ENCODE data around the gene COL5A1. TPM values are rescaled to one million over a fixed set of nuclear protein-coding genes. Genes with fewer than 3 reads are reported as not detected.

COL5A1 gene
- total RNA-seq, 4 donors from 2014 or later = 14.0 to 23.9 (median 19.2) TPM

DNA sequence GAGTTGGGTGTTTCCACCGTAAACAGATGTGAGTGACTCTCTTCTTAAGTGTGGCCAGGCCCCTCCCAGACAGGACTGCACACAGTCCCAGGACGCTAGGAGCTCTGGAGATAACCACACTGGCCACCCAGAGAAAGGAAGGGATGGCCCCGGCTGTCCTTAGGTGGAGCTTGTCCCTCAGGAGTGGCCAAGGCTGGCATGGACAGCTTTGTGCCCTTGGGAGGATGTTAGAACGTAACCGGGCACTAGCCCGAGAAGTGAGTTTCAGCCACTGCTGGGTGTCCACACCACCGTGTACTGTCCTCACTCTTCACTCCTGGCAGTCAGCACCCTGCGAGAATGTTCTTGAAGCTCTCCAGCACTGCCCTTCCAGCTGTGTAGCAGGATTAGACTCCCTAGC, 203.2 kb downstream of the COL5A1 start:
- TF ChIP-seq, protein P1, sequence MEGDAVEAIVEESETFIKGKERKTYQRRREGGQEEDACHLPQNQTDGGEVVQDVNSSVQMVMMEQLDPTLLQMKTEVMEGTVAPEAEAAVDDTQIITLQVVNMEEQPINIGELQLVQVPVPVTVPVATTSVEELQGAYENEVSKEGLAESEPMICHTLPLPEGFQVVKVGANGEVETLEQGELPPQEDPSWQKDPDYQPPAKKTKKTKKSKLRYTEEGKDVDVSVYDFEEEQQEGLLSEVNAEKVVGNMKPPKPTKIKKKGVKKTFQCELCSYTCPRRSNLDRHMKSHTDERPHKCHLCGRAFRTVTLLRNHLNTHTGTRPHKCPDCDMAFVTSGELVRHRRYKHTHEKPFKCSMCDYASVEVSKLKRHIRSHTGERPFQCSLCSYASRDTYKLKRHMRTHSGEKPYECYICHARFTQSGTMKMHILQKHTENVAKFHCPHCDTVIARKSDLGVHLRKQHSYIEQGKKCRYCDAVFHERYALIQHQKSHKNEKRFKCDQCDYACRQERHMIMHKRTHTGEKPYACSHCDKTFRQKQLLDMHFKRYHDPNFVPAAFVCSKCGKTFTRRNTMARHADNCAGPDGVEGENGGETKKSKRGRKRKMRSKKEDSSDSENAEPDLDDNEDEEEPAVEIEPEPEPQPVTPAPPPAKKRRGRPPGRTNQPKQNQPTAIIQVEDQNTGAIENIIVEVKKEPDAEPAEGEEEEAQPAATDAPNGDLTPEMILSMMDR (IDR thresholded peaks at IDR 0.05; ENCODE audit: low read depth) = no peak

DNA sequence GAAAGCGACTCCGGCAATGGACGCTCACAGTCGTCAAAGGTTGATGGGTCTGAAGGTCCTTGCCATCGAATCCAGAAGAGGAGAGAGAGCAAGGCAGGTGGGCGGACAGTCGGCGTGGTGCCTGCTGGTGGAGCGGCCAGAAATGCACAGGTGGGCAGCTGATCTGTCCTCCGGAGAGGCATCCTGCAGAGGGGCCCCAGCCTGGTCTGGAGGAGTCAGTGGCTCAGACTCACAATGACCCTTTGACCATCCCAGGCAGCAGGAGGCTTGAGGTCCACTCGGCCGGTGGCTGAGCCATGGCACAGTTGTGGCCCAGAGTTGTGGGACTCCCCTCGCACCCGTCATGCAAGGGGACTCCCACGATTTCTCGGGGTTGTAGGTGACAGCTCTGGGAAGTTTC, 204.6 kb downstream of the COL5A1 start:
- TF ChIP-seq, protein P1 (IDR thresholded peaks at IDR 0.05; ENCODE audit: low read depth) = no peak

DNA sequence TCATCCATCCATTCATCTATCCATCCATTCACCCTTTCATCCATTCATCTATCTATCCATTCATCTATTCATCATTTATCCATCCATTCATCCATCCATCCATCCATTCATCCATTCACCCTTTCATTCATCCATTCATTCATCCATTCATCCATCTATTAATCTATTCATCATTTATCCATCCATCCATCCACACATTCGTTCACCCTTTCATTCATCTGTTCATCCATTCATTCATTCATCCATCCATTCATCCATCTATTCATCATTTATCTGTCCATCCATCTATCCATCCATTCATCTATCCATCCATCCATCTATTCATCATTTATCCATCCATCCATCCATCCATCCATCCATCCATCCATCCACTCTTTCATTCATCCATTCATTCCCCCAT, 205.1 kb downstream of the COL5A1 start:
- TF ChIP-seq, protein P1 (IDR thresholded peaks at IDR 0.05; ENCODE audit: low read depth) = no peak

DNA sequence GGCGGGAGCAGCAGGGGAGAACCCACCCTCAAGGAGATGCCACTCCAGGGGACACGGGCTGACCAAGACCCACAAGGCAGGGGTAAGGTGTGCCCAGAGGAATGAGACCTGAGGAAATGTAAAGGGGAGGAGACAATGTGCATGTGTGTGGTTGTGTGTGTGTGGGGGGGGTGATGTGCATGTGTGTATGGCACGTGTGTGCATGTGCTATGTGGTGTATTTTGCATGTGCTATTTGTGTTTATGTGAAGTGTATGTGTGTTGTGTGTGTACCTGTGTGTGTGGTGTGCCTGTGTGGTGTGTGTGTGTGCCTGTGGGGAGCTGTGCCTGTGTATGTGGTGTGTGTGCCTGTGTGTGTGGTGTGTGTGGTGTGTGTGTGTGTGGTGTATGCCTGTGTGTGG, 205.5 kb downstream of the COL5A1 start:
- TF ChIP-seq, protein P1 (IDR thresholded peaks at IDR 0.05; ENCODE audit: low read depth) = no peak

DNA sequence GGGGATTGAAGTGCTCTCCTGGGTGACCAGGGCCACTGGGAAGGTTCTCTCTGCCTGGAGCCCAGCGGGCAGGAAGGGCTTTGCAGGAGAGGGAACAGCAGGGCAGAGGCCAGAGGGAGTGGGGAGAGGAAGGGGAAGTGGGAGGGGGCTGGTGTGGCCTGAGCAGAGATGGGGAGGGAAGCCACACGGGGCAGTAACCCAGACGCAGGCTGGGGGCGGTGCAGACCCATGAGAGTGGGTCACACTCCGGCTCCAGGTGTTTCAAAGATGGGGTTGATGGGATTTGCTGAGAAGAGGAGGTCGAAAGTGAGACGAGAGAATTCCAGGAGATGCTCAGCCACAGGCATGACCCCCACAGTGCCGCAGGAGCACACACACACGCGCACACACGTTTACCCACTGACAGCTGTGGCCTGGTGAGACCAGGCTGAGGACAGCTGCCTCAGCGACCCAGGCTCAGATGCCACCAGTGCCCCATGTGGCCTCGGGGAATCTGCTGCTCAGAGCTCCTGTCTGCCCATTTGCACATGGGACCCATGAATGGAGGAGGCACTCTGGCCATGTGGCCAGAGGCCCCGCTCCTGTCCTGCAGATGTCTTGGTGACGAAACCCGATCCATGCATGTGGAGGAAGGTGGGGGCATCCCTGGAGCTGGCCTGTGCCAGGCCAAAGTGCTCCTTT, 206.3 kb downstream of the COL5A1 start:
- TF ChIP-seq, protein P1 (IDR thresholded peaks at IDR 0.05; ENCODE audit: low read depth) = no peak

DNA sequence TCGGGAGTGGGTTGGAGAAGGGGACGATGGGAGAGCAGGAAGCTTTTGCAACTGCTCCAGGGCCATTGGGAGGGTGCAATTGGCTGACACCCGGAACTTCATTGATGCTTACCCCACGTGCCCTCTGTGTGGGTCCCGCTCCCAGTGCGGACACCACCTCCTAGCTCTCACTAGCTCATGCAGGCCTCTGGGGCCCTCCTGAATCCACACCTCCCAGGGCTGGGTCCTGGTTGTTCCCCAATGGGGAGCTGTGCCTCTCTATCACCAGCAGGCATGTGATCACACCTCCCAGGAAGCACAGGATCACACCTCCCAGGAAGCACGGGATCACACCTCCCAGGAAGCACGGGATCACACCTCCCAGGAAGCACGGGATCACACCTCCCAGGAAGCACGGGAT, 206.9 kb downstream of the COL5A1 start:
- TF ChIP-seq, protein P1 (IDR thresholded peaks at IDR 0.05; ENCODE audit: low read depth) = no peak

DNA sequence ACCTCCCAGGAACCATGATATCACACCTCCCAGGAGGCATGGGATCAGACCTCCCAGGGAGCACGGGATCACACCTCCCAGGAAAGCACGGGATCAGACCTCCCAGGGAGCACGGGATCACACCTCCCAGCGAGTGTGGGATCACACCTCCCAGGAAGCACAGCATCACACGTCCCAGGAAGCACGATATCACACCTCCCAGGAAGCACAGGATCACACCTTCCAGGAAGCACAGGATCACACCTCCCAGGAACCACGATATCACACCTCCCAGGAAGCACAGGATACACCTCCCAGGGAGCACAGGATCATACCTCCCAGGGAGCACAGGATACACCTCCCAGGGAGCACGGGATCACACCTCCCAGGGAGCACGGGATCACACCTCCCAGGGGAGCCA, 209.0 kb downstream of the COL5A1 start:
- TF ChIP-seq, protein P1 (IDR thresholded peaks at IDR 0.05; ENCODE audit: low read depth) = no peak

Measured in subcutaneous adipose tissue (tissue), 4 donors.